Measurements from ENCODE around the gene NEO1. TPM values are rescaled to one million over a fixed set of nuclear protein-coding genes. Genes with fewer than 3 reads are reported as not detected.

Gene NEO1
- total RNA-seq, 1 donor from 2014 or later = 13.4 TPM

DNA sequence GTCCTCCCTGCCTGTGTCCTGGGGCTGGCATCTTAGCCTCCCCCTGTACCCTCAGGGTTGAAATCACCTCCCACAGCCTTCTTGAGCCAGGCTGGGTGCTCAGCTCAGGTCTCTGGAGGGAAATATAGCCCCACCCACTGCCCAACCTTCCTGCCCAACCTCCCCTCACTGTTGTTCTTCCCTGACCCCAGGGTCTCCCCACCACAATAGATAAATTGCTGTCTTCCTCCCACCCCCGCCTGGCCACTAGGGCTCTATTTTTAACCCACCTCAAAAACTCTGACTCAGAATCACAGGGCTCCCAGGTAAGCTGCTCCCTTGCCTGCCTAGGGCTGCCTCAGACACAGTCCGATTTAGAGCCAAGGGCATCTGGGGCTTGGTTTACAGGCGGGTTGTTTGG, 301.5 kb downstream of the NEO1 start:
- ATAC-seq (no peak), DNase-seq (ENCODE audit: missing footprints) (no peak)
- intact Hi-C loops (cut with DNase I) = no loop called here

- ATAC-seq (no peak), DNase-seq (ENCODE audit: missing footprints) (no peak)
- intact Hi-C loops (cut with DNase I) = no loop called here
Measured at GRCh38 chr15:73354241-73354640, 302.0 kb downstream of the NEO1 start.
